Fibroblast of skin of left biceps (primary cell): Measurements from ENCODE around the gene MTFR1L.

Source experiments
- DNase-seq, 2 experiments: peaks; one replicate each; pipeline ENCODE4 v3.0.0-alpha.2; 2013; ENCODE audit warnings: low read depth in 2 of 2

The MTFR1L gene

GRCh38 chr1:25807480-25808390, 12.0 kb upstream of the MTFR1L start:
- DNase-seq: no peak

- no peak for DNase-seq
These were observed 11.1 kb upstream of the MTFR1L start for GRCh38 chr1:25808481-25809244.

GRCh38 chr1:25809283-25809926, 10.3 kb upstream of the MTFR1L start:
- DNase-seq: no peak

- DNase-seq: no peak
These were observed 9.8 kb upstream of the MTFR1L start for GRCh38 chr1:25809929-25810328.

GRCh38 chr1:25810341-25811299, 9.1 kb upstream of the MTFR1L start:
- DNase-seq: no peak

- no peak for DNase-seq
These were observed 8.2 kb upstream of the MTFR1L start for GRCh38 chr1:25811384-25812082.

GRCh38 chr1:25813071-25813733, 6.6 kb upstream of the MTFR1L start:
- no peak for DNase-seq

GRCh38 chr1:25813734-25814471, 5.9 kb upstream of the MTFR1L start:
- no peak for DNase-seq

- no peak for DNase-seq
These were observed 5.1 kb upstream of the MTFR1L start for GRCh38 chr1:25814549-25815087.

- DNase-seq: no peak
These were observed 4.3 kb upstream of the MTFR1L start for GRCh38 chr1:25815208-25816111.

GRCh38 chr1:25816112-25816718, 3.5 kb upstream of the MTFR1L start:
- no peak for DNase-seq

- no peak for DNase-seq
These were observed 1.8 kb upstream of the MTFR1L start for GRCh38 chr1:25817840-25818501.

- no peak for DNase-seq
These were observed 1.2 kb upstream of the MTFR1L start for GRCh38 chr1:25818569-25818968.

GRCh38 chr1:25820247-25821111, 725 bp downstream of the MTFR1L start:
- no peak for DNase-seq

GRCh38 chr1:25821112-25821476, 1.3 kb downstream of the MTFR1L start:
- DNase-seq: no peak

- no peak for DNase-seq
These were observed 1.9 kb downstream of the MTFR1L start for GRCh38 chr1:25821630-25822091.
